COLO668 (cell line): ENCODE data around the gene FOXD3.

Source experiments
- DNase-seq: peaks from one replicate; lab custom pipeline; 2025; ENCODE audit not compliant: unreplicated experiment; lab: John Stamatoyannopoulos, UW

The FOXD3 gene

GRCh38 chr1:63320022-63320721 lies 2.2 kb upstream of the FOXD3 start:
- DNase-seq = no peak

GRCh38 chr1:63321066-63321784 lies 1.1 kb upstream of the FOXD3 start:
- no peak for DNase-seq

GRCh38 chr1:63321785-63322113 lies 618 bp upstream of the FOXD3 start:
- no peak for DNase-seq

- DNase-seq = peak; percentile 97
Measured at GRCh38 chr1:63322944-63323864, 837 bp downstream of the FOXD3 start.

GRCh38 chr1:63323865-63324778 lies 1.8 kb downstream of the FOXD3 start:
- DNase-seq = peak; percentile 97

GRCh38 chr1:63324779-63325119 lies 2.4 kb downstream of the FOXD3 start:
- no peak for DNase-seq

GRCh38 chr1:63325279-63325985 lies 3.1 kb downstream of the FOXD3 start:
- DNase-seq = no peak

- peak; percentile 56 for DNase-seq
Measured at GRCh38 chr1:63326106-63326472, 3.7 kb downstream of the FOXD3 start.

GRCh38 chr1:63326473-63327380 lies 4.4 kb downstream of the FOXD3 start:
- peak; percentile 56 for DNase-seq

GRCh38 chr1:63327417-63328054 lies 5.2 kb downstream of the FOXD3 start:
- DNase-seq = peak; percentile 86

GRCh38 chr1:63328122-63328521 lies 5.8 kb downstream of the FOXD3 start:
- DNase-seq = no peak

GRCh38 chr1:63328781-63329180 lies 6.4 kb downstream of the FOXD3 start:
- DNase-seq = no peak

- no peak for DNase-seq
Measured at GRCh38 chr1:63329621-63330330, 7.4 kb downstream of the FOXD3 start.

- DNase-seq = no peak
Measured at GRCh38 chr1:63330331-63330916, 8.1 kb downstream of the FOXD3 start.

GRCh38 chr1:63342402-63342801 lies 20.0 kb downstream of the FOXD3 start:
- DNase-seq = no peak

- DNase-seq = no peak
Measured at GRCh38 chr1:63343922-63344321, 21.6 kb downstream of the FOXD3 start.

- no peak for DNase-seq
Measured at GRCh38 chr1:63350320-63350719, 28.0 kb downstream of the FOXD3 start.

- no peak for DNase-seq
Measured at GRCh38 chr1:63352736-63353135, 30.4 kb downstream of the FOXD3 start.
